CD4-positive, alpha-beta T cell treated with Interleukin-17A for 1 hour (primary cell): Measurements from ENCODE around the gene ALOX5AP.

Experiments
- DNase-seq: peaks from one replicate; pipeline ENCODE4 v3.0.0-alpha.2; 2020

ALOX5AP gene

GRCh38 chr13:30715372-30715756 is 20.0 kb upstream of the ALOX5AP start:
- DNase-seq: no peak

- no peak for DNase-seq
Observed at GRCh38 chr13:30715837-30716236, 19.5 kb upstream of the ALOX5AP start.

GRCh38 chr13:30718661-30719524 is 16.4 kb upstream of the ALOX5AP start:
- no peak for DNase-seq

DNA sequence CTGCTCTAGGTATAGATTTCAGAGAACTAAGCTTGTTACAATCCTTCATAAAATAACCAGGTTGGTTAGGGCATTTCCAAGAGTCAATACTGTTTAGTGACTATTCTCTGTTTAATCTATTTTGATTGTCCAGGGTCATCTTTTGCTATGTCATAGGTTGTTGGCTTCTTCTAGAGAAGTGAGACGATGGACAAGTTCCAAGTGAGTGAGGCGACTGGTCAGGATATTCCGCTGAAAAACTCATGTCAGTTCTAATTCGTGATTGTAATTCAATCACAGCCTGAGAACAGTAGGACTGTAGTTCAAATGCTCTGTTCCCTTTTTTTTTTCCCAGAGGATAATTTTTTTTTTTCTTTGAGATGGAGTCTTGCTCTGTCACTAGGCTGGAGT is 15.8 kb upstream of the ALOX5AP start:
- no peak for DNase-seq

- peak; percentile 17 for DNase-seq
Observed at GRCh38 chr13:30720172-30720869, 15.0 kb upstream of the ALOX5AP start.

DNA sequence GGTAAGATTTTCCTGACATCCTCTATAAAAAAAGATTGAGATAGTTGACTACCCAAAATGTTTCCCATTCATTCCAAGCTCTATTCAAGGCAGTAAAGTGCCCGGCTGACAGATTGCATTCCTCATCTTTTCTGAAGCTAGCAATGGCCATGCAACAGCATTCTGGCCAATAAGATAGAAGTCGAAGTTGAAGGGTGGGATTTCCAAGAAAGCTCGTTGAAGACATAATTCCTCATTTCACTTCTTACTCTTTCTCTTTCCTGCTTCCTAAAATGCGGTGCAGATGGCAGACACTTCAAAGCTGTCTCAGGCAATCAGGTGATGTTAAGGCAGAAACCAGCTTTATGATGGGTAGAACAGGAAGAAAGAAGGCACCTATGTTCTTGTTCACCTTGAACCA is 13.4 kb upstream of the ALOX5AP start:
- no peak for DNase-seq

- no peak for DNase-seq
Observed at GRCh38 chr13:30722361-30722760, 13.0 kb upstream of the ALOX5AP start.

DNA sequence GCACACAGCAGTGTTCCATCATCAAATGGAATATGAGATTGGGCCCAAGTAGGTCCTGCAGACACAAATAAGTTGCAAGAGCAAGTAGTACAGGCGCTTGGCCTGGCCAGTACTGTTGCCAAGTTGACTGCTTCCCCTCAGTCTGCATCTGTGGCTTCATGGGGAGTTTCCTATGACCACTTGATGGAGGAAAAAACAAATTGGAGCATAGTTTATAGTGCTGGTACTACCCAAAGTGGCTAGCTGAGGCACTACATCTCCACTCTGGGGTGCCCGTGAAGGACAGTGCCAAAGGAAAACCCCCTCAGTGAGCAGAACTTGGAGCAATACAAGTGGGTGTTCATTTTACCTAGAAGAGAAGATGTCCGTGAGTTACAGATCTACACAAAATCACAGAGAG is 10.6 kb upstream of the ALOX5AP start:
- no peak for DNase-seq

DNA sequence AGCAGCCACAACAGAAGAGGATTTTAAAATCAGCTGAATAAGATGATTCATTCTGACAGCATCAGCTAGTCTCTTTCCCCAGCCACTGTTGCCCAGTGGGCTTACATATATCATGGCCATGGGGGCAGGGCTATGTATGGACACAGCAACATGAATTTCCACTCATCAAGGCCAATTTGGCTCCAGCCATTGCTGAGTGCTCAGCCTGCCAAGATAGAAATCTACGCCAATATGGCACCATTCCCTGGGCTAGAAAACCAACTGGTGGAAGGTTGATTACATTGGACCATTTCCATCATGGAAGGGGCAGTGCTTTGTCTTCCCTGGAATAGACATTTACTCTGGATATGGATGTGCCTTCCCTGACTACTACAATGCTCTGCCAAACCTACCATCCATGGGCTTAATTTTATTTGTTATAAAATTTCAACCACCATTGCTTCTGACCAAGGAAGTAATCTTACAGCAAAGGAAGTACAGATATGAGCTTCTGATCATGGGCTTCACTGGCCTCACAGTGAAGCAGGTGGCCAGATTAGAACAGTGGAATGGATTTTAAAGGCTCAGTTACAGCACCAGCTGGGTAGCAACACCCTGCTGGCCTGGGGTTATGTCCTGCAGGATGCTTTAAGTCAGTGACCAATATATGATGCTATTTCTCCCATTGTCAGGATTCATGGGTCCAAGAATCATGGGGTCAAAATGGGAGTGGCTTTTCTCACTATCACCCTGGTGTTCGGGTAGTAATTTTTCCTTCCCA is 9.8 kb upstream of the ALOX5AP start:
- DNase-seq: no peak

DNA sequence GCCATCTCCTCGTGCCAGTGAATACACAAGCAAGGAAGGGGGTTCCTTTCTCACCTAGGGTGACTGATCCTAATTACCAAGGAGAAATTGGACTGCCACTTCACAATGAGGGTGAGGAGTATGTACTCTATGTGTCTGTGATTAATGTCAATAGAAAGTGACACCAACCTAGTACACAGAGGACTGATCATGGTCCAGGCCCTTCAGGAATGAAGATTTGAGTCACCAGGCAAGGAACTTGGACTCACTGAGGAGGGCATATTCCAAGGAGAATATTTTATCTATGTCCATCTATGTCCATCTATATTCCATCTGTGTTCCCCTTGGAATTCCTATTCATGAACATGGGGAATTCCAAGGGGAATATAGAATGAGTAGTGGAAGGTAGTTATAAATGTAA is 9.2 kb upstream of the ALOX5AP start:
- no peak for DNase-seq

DNA sequence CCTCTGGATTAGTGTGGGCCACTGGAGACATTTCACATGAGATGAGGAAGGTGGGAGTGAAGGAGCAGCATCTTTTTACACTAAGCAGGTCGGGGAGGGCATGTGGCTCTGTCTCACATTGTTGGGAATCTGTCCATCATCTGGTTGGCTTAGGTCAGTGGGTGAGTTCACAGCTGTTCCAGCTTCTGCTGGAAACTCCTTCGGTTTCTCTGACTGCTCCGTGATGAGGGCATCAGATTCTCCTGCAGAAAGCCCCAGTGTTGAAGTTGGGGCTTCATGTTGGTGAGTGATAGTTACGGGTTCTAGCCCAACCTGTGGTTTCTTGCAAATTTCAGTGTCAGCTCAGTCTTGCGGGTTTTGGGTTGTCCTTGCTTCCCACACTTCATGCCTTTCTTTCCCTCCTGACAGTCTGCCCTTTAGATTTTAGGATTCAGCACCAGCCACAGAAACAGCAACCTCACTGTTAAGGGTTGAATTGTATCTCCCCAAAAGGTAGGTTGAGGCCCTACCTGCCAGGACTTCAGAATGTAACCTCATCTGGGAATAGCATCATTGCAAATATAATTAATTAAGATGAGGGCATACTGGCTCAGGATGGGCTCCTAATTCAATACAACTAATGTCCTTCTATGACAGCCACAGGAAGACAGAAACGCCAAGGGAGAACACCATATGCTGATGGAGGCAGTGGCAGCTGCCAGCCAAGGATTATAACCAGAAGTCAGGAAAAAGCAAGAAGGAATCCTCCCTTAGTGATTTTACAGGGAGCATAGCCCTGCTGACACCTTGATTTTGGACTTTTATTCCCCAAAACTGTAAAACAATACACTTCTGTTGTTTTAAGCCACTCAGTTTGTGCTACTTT is 7.6 kb upstream of the ALOX5AP start:
- DNase-seq: no peak

GRCh38 chr13:30729801-30730200 is 5.5 kb upstream of the ALOX5AP start:
- no peak for DNase-seq

DNA sequence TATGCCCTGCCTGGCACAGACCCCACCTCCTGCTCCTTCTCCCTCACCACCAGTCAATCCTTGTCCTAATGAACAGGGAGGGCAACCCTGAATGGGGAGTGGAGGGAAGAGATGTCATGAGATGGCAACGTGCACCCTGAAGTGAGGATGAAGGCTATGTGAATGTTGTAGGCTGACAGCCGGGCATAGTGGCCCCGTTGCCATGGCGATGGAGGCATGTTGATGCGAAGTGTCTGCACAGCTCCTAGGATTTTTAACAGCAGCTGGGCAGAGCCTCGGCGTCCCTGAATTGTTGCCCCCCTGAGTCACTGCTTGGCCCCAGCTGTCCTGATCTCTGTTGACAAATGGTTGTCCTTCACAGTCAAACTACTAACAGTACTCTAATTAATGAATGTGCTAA is 4.8 kb upstream of the ALOX5AP start:
- DNase-seq: no peak

DNA sequence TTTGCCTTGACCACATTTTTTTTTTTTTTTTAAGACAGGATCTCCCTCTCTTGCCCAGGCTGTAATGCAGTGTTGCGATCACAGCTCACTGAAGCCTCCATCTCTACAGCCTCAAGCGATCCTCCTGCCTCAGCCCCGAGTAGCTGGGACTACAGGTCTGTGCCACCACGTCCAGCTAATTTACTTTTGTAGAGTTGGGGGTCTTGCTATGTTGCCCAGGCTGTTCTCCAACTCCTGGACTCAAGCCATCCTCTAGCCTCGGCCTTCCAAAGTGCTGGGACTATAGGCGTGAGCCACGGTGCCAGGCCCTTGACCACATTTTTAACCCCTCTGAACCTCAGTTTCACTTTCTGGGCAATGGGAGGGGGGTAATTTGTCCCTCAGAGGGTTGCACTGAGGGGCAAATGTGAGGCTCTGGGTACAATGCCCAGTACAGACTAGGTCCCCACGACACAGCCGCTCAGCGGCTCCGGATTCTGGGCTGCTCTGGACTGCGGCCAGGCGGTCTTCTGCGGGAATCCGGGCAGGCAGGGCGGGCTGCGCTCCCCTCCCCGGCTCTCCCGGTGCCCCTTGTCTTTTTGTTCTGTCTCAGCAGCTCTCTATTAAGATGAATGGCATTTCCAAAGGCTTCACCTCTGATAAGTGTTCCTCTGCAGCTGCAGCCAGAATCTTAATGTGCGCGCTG is 3.8 kb upstream of the ALOX5AP start:
- DNase-seq: no peak

GRCh38 chr13:30732046-30732390 is 3.3 kb upstream of the ALOX5AP start:
- DNase-seq: no peak

GRCh38 chr13:30734439-30734838 is 904 bp upstream of the ALOX5AP start:
- no peak for DNase-seq

DNA sequence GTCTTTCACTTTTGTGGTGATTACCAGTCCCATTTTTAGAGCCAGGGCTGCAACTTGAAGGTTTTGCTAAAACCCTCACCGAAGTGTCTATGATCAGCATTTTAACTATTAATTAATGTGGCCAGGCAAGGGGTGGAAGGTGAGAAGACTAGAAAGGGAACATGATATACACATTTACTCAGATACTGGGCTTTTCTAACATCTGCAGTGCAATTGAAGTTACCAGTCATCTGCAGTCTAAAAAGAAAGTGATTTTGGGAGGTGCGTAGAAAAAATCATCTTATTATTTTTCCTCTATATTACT is 481 bp downstream of the ALOX5AP start:
- DNase-seq: no peak

DNA sequence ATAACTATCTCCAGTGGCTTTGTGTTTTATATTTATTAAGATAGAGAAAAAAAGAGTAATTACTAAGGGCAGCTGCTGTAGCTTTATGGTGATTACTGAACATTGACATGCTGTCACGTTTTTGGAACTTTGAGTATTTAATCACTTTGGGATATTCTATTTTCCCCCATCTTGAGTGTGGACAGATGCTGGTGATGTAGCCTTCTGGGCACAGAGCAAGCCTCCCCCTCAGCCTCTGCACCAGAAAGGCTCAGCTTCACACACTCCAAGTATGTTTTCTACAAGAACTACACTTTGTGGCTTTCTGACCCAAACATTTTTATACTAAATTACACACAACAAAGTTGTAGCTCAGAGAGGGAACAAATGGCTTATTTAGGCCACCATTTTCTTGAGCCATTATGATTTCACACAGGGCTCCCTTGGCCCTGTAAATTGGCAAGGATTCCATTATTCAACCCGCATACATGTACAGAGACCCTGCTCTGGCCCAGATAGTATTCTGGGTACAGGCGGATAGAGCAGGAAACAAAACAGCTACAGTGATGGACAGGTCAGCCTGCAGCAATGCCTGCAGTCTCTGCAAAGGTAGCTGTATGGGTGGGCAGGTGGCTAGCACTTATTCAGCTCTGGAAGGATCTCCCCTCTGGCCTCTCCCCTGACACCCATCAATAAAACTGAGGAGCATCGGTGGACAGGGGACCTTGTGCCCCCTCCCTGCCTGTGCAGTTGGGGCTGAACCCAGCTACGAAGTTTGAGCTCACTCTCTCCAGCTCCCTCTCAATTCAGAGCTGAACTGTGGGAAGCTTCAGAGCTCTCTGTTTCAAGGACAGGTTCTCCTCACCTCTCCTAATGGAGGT is 1.3 kb downstream of the ALOX5AP start:
- DNase-seq: no peak

DNA sequence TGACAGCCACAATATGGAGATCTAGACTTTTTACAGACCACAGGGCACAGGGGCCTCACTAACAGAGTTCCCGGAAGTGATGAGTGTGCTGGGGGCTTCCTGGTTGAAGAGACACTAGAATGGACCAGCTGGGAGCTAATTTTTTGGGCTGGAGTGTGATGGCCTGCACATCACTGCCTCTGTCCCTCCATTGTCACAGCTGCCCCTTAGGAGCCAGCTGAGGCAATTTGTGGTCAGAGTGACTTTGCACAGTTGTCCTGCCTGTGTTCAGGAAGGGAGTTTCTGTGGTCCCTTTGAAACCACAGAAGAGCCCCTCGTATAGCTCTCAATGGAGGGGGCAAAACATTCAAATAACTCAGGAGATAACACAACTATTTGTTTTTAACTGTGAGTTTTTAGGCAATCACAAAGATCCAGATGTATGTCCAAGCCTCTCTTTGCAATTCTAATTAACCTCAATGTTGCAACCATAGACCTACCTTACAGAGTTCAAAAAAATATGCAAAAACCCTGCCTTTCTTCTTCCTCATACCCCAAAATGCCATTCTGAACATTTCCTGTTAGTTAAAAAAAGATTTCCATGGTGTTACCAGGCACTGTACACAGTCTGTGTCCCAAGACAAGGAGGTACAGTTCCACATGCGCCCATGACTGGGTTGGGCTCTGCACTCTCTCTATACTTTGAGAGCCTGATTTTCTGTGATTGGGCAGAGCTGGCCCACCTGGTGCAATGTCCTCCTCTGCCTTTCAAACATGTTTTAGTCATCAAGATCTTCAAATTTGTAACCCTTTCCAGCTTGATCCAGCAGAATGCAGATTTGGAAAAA is 2.4 kb downstream of the ALOX5AP start:
- DNase-seq: peak; percentile 25

DNA sequence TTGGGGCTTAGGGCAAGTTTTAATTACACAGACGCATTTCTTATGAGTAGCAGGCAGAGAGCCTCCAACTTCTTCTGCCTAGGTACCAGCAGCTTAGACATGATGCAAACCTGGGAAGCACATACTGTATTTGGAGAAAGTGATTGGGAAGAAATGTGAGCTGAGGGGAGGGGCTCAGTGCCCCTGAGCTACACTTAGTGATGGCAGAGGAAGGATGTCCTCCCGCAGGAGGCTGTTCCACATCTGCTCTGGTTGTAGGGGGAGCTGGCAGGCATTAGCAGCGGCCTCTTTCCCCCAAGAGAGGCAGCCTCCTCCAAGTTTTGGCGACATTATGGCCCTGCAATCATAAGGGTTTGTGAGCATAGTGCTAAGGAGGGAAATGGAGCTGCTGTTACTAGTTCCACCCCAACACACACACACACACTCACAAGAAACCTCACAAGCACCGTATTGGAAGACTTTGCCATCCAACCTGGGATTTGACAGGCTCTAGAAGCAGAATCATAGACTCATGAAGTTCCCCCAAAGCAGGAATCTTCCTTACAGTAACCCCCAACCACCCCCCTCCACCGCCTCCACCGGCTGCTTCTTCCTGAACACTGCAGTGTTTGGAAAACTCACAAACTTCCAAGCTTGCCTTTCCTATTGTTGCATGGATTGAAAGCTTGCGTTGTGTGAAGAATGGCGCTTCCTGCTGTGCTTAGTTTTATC is 3.3 kb downstream of the ALOX5AP start:
- DNase-seq: no peak
